HG03558 (cell line): ENCODE results near the gene LYZL1.
A peak's percentile ranks its signal among the peaks of the same experiment; 100 is the strongest.
"Not testable (repeated sequence)": the region's sequence is repeated elsewhere in the genome, so short reads cannot be mapped to it uniquely, and the experiment has no call there.

Experiments
- ATAC-seq: cut with Tn5 transposase; IDR thresholded peaks from one replicate; pipeline ENCODE4 v1.9.1; 2021; ENCODE audit warnings: moderate number of reproducible peaks; ENCODE audit not compliant: unreplicated experiment; ENCODE audit errors: extremely low read depth

The LYZL1 gene

GRCh38 chr10:29257784-29258135 lies 31.1 kb upstream of the LYZL1 start:
- no peak for ATAC-seq

- no peak for ATAC-seq
Observed at GRCh38 chr10:29259498-29259897, 29.4 kb upstream of the LYZL1 start.

- no peak for ATAC-seq
Observed at GRCh38 chr10:29263506-29263905, 25.4 kb upstream of the LYZL1 start.

GRCh38 chr10:29265210-29265768 lies 23.6 kb upstream of the LYZL1 start:
- no peak for ATAC-seq

GRCh38 chr10:29266641-29267040 lies 22.2 kb upstream of the LYZL1 start:
- no peak for ATAC-seq

- no peak for ATAC-seq
Observed at GRCh38 chr10:29268011-29268410, 20.9 kb upstream of the LYZL1 start.

- ATAC-seq = no peak
Observed at GRCh38 chr10:29269486-29269885, 19.4 kb upstream of the LYZL1 start.

GRCh38 chr10:29270883-29271282 lies 18.0 kb upstream of the LYZL1 start:
- ATAC-seq = no peak

GRCh38 chr10:29271877-29272276 lies 17.0 kb upstream of the LYZL1 start:
- ATAC-seq = no peak

- no peak for ATAC-seq
Observed at GRCh38 chr10:29273478-29273877, 15.4 kb upstream of the LYZL1 start.

- no peak for ATAC-seq
Observed at GRCh38 chr10:29276251-29276850, 12.5 kb upstream of the LYZL1 start.

- no peak for ATAC-seq
Observed at GRCh38 chr10:29277296-29277695, 11.6 kb upstream of the LYZL1 start.

- ATAC-seq = no peak
Observed at GRCh38 chr10:29279779-29280487, 8.9 kb upstream of the LYZL1 start.

- no peak for ATAC-seq
Observed at GRCh38 chr10:29280488-29280840, 8.4 kb upstream of the LYZL1 start.

- ATAC-seq = peak; percentile 77
Observed at GRCh38 chr10:29285624-29286051, 3.2 kb upstream of the LYZL1 start.

GRCh38 chr10:29287635-29288034 lies 1.2 kb upstream of the LYZL1 start:
- no peak for ATAC-seq

- ATAC-seq = not testable (repeated sequence)
Observed at GRCh38 chr10:29291561-29291960, 2.7 kb downstream of the LYZL1 start.

- ATAC-seq = not testable (repeated sequence)
Observed at GRCh38 chr10:29292406-29292805, 3.5 kb downstream of the LYZL1 start.

- ATAC-seq = no peak
Observed at GRCh38 chr10:29295813-29296212, 6.9 kb downstream of the LYZL1 start.

GRCh38 chr10:29297678-29298077 lies 8.8 kb downstream of the LYZL1 start:
- no peak for ATAC-seq

GRCh38 chr10:29301359-29301910 lies 12.6 kb downstream of the LYZL1 start:
- ATAC-seq = no peak

- ATAC-seq = no peak
Observed at GRCh38 chr10:29302499-29302898, 13.6 kb downstream of the LYZL1 start.
